HS-5 (cell line): ENCODE measurements around the gene TMEM94.
"Not testable (repeated sequence)": the region's sequence is repeated elsewhere in the genome, so short reads cannot be mapped to it uniquely, and the experiment has no call there.

Experiments
- DNase-seq: peaks from one replicate; pipeline ENCODE4 v3.0.0-alpha.2; 2012; ENCODE audit warnings: low read depth

Gene TMEM94

DNA sequence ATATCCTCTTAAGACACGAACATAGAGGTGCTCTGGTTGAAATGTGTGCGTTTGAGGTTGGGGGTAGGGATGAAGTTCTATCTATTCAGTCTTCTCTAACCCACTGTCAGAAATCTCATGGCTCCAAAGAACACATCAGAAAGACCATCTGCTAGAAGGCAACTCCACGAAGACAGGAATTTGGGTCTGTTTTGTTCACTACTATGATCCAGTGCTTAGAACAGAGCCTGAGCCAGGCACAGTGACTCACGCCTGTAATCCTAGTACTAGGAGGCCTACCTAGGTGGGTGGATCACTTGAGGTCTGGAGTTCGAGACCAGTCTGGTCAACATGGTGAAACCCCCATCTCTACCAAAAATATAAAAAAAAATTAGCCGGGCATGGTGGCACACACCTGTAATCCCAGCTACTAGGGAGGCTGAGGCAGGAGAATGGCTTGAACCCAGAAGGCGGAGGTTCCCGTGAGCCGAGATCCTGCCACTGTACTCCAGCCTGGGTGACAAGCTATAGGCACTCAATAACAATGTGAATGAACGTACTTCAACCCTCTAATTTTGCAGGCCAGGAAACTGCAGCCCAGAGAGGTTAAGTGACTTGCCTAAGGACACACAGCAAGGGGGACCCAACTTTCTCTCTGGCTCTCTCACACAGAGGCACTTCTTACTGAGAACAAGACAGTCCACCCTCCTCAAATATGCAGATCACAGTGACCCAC, 56.6 kb downstream of the TMEM94 start:
- no peak for DNase-seq

DNA sequence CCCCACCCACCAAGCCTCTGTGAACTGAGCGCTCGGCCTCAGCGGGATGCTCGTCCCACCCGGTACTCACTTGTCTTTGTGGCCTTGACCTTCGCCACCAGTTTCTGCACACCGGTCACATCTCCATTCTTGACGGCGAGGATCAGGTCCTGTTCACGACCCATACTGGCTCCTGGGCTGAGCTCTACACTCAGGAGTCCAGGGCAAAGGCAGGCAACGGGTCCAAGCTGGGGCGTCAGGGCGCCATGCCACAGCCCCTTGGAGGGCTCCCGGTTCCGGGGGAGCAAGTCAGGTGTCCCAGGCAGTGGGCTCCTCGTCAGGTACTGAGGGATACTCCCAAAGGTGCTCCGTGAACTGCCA, 57.2 kb downstream of the TMEM94 start:
- DNase-seq = no peak

DNA sequence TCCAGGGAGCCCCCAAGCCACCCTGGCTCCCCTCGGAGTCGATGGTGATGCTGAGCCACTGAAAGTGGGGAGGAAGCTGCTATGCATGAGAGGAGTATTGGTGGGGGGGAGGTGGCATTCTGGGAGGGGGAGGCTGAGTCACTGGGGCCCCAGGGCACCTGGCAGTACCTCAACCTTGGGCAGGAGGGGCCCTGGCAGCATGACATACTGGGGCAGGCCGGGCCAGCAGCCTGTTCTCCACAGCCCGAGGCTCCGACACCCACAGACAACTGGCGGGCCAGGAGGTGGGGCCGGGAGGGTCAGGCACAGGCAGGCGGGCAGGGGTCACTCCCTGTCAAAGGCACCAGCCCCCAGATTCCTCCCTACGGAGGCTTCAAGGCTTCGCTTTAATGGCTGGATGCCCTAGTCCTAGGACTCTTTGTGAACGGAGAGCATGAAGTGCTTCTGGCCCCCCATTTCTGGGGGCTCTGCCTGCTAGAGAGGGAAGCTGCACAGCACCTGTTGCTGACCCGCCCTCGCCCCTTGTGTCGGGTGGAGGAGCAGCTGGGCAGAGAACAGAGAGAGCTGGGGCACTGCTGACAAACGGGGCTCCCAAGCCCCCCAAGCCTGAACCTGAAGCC, 58.0 kb downstream of the TMEM94 start:
- DNase-seq = no peak

DNA sequence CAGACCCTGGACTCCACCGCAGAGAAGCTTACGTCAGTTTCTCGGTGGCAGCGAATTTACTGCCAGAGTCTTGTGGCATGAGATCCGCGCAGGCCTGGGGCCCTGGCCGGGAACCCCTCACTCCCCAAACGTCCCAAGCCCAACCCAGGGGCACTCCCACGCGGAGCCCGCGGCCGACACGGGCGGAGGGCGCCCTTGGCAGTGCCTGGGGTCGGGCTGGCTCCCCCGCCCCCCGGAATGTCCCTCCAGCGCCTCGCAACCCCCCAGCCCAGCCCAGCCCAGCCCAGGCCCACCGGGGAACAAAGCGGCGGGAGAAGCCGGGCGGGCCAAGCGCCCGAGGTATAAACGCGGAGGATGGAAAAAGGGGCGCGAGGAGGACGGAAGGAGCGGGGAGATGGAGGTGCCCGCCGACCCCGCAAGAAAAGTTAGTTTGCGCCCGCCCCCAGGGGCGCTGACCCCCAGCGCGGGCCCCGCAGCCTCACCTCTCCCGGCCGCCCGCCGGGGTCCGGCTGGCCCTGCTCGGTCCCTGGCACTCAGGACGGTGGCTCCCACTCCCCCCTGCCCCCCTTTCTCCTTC, 58.6 kb downstream of the TMEM94 start:
- DNase-seq = no peak

DNA sequence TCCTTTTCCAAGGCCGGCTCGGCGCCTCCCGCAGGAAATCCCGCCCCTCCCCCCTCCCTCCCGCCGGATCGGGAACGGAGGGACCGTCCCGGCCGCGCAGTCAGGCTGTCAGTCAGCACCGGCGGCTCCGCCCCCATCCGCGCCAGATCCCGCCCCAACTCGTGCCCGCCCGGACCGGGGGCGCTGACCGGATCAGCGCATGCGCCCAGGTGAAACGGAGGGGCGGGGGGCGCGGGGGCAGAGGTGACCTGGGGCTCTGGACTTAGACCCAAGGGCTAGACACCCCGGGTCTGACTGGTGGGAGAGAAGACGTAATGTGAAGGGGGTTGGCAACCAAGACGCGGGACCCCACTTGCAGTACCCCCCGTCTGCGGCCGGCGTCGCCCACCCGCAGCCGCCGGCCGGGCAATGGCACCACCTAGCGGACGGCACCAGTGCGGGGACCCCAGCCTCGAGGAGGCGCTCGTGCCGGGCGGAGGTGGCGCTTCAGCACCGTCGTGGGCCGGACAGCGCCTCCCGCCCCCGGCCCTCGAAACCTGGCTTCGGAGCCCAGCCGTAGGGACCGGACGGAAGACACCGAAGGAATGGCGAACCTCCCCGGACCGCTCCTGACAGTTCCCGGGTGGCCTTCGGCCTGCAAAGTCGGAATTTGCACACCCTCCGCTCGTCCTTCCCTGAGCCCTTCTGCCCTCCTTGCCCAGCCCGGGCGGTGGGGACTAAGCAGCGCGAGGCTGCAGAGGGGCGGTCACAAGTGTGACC, 59.2 kb downstream of the TMEM94 start, which contains the start of gene CASKIN2:
Gene CASKIN2 (minus strand): TSS at position 42 of the 759 bp plus-strand sequence. CDS start 1,733 bp downstream, outside the sequence.
- DNase-seq = peak; percentile 60

DNA sequence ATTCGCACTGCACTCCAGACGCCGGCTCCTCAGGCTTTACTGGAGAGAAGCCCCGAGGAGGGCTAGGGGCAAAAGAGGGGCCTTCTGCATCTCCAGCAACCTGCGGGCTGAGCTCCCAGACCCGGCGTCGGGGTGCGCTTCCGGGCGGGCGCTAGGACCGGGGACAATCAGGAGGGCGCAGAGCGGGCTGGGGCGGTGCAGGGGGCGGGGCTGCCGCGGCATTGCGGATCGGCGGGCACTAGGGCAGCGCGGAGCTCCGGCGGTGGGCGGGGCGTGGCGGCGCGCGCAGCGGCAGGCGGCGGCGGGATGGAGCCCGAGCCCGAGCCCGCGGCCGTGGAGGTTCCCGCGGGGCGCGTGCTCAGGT, 59.8 kb downstream of the TMEM94 start, which contains the start of gene TSEN54:
Gene TSEN54 (plus strand): TSS at position 274 of the 364 bp plus-strand sequence. CDS start 33 bp downstream, at position 307.
- peak; percentile 41 for DNase-seq

DNA sequence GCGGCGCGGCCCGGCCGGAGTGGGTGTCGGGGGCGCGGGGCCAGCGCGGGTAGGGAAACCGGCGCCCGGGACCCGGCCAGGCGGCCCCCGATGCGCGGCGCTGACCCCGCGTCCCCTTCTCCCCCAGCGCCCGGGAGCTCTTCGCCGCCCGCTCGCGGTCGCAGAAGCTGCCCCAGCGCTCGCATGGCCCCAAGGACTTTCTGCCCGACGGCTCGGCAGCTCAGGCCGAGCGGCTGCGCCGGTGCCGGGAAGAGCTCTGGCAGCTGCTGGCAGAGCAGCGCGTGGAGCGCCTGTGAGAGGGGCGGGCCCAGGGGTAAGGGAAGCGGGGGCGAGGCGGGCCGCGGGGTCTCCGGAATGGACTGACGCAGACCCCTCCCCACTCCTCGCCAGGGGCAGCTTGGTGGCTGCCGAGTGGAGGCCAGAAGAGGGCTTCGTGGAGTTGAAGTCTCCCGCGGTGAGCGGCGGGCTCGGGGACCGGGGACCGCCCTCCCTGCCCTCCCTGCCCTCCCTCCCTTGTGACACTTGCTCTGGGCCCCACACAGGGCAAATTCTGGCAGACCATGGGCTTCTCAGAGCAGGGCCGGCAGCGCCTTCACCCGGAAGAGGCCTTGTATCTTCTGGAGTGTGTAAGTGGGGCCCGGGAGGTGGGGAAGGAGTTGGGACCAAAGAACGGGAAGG, 60.3 kb downstream of the TMEM94 start:
- DNase-seq = no peak

DNA sequence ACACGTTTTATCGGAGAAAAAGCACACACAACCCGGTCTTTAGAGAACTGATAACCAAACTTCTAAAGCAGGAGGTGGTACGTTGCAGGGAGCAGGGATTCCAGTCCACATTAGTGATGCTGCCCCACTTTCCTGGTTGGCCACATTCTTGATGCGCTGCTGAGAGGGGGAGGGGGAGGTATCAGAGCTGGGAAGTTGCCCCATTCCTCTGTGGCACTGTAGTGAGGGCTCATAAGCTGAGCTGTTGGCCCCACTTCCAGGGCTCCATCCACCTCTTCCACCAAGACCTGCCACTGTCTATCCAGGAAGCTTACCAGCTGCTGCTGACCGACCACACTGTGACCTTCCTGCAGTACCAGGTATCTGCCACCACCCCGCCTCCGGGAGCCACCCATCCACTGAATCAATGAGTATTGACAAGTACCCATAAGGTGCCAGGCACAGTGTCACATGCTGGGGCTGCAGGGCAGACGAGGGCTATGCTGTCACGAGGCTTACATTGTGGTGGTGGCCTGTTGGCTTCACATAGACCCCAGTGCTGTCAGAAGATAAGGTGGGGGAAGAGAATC, 60.9 kb downstream of the TMEM94 start:
- no peak for DNase-seq

DNA sequence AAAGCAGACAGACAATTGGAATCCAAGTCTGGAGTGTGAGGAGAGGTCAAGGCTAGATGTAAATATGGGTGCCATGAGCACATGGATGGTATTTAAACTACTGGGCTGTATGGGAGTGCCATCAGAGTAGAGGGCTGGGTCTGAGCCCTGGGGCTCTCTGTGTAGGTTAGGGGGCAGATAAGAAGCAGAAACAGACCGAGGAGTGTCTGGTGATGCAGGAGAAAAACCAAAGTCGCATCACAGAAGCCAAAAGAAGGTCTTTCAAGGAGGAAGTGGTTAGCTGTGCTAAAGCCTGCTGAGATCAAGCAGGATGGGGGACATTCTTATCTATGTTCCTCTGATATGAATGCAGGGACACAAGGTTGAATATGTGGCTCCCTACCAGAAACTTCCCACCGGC, 61.8 kb downstream of the TMEM94 start:
- DNase-seq = no peak

DNA sequence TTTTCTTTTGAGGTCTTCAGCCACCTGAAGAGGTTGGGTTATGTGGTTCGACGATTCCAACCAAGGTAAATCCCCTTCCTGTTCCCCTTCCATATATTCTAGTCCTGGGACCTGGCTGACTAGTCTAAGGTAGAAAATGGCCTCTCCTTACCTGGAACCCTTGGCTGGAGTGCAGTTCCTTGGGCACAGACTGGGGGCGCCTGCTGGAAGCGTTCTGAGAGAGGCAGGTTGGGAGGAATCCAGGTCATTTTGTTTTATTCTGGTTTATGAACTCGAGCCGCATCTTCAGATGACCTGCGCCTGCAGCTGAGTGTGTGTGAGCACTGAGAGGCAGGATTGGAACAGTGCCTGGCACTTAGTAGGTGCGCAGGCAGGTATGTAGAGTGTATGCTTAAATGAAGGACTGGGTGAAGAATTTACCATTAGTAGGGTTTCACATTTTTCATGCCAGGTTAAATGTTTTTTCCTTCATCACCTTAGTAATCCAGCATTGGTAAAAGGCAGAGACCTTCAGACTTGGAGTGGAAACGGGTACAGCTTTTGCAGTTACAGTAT, 62.6 kb downstream of the TMEM94 start:
- DNase-seq = no peak

DNA sequence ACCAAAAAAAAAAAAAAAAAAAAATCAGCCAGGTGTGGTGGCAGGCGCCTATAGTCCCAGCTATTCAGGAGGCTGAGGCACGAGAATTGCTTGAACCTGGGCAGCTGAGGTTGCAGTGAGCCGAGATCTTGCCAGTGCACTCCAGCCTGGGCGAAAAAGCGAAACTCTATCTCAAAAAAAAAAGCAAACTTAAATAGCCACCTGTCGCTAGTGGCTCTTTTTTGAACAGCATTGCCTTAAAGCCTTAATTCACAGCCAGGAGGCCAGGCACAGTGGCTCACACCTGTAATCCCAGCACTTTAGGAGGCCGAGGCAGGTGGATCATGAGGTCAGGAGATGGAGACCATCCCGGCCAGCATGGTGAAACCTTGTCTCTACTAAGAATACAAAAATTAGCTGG, 64.0 kb downstream of the TMEM94 start:
- not testable (repeated sequence) for DNase-seq

DNA sequence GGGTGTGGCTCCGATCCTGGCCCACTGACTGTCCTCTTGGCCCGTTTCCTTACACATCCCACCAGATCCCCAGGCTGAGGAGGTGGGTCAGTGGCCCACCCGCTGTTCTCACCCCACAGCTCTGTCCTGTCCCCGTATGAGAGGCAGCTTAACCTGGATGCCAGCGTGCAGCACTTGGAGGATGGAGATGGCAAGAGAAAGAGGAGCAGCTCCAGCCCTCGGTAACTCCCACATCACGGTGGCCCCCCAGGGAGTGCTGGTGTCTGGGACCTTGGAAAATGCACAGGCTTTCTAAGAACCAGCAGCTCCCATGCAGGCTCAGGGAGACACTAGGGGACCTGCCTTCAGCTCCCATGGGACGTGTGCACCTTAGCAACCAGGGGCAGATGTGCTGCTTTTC, 64.9 kb downstream of the TMEM94 start:
- no peak for DNase-seq

DNA sequence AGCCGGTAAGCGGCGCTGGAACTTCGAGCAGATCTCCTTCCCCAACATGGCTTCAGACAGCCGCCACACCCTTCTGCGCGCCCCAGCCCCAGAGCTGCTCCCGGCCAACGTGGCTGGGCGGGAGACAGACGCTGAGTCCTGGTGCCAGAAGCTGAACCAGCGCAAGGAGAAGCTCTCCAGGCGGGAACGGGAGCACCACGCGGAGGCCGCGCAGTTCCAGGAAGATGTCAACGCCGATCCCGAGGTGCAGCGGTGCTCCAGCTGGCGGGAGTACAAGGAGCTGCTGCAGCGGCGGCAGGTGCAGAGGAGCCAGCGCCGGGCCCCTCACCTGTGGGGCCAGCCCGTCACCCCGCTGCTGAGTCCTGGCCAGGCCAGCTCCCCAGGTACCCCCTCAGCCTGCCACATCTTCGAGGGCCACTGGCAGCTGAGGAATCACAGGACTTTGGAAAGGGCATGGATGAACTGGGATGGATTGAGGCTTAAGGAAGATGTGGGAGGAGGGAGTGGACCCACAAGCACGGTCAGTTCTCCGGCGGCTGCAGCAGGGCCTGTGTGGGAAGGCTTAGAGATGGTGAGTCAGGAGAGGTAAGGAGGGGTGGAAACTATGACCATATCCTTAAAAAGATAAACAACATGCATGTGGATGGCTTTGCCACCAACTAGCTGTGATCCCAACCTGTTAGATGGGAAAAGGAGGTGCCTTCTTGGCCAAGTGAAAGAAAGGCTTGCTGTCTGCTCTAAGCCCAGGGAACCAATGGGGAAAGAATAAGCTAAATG, 65.7 kb downstream of the TMEM94 start:
- no peak for DNase-seq

DNA sequence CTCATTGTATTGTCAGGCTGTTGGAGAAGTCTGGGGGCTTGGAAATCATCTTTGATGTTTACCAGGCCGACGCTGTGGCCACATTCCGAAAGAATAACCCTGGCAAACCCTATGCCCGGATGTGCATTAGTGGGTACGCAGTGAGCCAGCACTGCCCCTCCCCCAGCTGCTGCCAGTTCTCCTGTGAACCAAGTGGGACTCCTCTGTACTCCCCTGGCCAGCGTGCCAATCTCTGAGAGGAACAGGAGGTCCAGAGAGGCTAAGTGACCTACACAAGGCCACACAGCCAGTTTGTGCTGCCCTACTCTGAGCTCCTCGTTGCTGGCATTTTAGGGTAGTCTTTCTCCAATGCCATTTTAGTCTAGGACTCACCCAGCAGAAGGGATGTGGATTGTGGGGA, 67.2 kb downstream of the TMEM94 start:
- no peak for DNase-seq

DNA sequence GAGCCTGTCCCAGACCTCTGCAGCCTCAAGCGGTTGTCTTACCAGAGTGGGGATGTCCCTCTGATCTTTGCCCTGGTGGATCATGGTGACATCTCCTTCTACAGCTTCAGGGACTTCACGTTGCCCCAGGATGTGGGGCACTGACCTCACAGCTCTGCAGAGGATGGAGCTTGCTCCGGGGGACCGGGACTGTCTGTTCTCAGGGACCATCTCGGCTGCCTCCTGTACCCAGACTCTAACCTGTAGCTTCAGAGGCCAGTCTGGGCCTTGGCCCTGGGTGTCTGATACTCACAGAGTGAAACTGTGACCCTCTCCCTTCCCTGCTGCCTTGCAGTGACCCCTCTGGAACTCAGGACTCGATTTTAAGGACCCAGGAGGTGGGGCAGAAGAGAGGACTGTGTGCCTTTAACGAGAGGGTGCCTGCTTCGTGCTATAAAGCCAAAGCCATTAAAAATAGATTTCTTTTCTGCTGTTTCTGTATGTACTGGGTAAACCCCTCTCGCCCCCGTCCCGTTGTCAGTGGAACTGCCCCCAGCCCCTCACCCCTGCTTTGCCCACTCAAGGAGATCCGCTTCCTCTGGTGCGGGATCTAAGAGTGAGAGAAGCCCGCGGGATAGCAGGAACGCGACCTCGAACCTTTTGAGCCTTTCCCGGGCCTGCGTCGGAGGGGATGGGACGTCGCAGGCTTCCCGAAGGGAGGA, 68.0 kb downstream of the TMEM94 start:
- DNase-seq = no peak

DNA sequence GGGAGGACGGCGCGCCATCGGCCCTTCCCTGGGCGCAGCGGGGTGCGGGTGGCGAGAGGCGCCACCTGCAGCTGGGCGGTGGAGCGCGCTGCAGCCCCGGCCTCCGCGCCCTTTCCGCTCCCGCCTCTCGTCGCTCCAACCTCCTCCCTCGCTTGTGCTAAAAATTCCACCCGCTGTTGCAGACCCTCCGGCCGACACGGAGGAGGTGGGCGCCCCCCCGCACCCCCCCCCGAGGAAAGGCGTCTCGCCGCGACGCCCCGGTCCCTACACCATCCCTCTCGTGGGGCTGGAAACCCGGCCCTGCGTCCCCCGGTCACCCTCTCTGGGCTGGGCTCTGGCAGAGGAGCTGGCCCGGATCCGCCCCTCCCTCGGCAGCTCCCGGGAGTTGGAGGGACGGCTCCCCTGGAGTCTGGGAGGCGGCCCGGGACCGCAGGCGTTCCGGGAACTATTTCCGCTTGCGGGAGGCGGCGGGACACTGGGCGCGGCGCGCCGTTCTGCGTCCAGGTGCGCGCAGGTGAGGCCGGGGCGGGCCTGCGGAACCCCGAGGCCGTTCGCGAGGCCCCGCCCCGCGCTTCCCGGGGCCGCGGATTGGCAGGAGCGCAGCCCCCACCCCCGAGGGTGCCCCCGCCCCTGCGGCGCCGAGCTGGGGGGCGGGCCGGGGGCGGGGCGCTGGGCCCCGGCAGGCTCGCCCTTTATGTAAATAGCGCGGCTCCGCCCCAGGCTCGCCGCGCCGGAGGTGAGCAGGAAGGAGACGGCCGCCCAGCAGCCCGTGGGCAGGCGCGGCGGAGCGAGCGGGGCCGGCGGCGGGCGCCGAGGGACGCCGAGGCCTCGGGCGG, 68.8 kb downstream of the TMEM94 start, which contains the start of gene LLGL2:
Gene LLGL2 (plus strand): TSS at position 728 of the 836 bp plus-strand sequence. CDS start 17,730 bp downstream, outside the sequence.
- no peak for DNase-seq

DNA sequence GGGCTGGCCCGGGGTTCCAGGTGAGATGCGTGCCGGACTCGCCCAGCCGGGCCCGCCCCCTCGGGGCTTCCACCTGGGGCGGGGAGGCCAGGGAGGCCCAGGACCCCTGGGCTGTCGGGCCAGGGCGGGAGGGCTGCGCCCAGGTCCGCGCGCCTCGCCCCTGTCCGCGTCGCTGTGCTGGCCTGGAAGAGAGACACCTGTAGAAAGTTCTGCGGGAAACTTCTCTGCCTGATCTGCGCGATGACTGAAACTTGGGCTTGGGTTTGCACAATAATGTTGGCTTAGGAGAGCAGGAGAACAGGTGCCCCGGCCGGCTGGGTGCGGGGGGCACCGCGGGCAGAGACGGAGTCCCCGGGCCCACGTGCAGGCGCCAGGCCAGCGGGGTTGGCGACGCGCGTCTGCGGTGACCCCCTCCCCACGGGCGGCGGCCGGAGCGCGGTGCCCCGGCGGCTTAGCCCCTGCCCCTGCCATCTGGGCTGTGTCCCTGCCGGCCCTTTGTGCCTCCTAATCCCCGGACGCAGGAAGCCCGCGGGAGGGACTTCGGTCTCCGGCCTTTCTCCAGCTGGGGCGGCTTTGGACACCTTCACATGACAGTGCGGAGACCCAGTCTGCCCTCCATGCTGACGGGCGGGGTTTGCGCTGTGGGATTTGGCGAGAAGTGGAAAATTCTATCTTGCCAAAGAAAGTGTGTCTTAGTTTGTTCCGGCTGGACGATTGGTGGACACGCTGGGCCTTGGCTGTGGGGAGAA, 69.5 kb downstream of the TMEM94 start:
- DNase-seq = no peak
